Measurements from ENCODE around the gene EPHB4. TPM values are rescaled to one million over a fixed set of nuclear protein-coding genes. Genes with fewer than 3 reads are reported as not detected.

EPHB4 gene
- total and polyA plus RNA-seq, 2 of the 4 experiments (the other 2 are of a cell fraction), result 34.5 to 36.4 TPM

- Histone ChIP-seq H3K27me3 (ENCODE audit: control insufficient read depth, insufficient read depth, low read length) (no peaks in the 10 kb centered on the region), H2AK9ac (replicated peaks; ENCODE audit: low read depth, low read length, poor library complexity) (no peak overlapping the region), H3K56ac (ENCODE audit: extremely low read depth, insufficient read depth, low read length) (no peak overlapping the region), H3K14ac (replicated peaks; ENCODE audit: low read depth, low read length) (no peak overlapping the region), H4K5ac (ENCODE audit: low read depth, low read length) (no peak overlapping the region), H2BK5ac (ENCODE audit: low read depth, low read length, poor library complexity, severe bottlenecking) (no peak overlapping the region), H3K9me3 (ENCODE audit: control insufficient read depth, insufficient read depth, low read length) (no peaks in the 10 kb centered on the region), H3K4me2 (ENCODE audit: low read depth, low read length) (no peak overlapping the region), H3K9me1 (ENCODE audit: insufficient read depth, low read length) (no peaks in the 10 kb centered on the region), H3K18ac (ENCODE audit: low read depth, low read length) (no peak overlapping the region), H3K4me3 (ENCODE audit: insufficient read depth, low read depth, low read length) (no peak overlapping the region), H2AFZ (replicated peaks; ENCODE audit: low read length, poor library complexity) (no peak overlapping the region), H3K27ac (ENCODE audit: insufficient read depth, low read length) (no peak overlapping the region), H3K4ac (ENCODE audit: low read depth, low read length) (no peak overlapping the region), H4K8ac (ENCODE audit: low read depth in 2 of 2, low read length in 2 of 2) (no peak overlapping the region), H4K20me1 (ENCODE audit: insufficient read depth, low read length) (peaks cover 30% of the 10 kb centered on the region), H3K79me1 (ENCODE audit: low read depth in 1 of 2, low read length in 2 of 2) (peaks cover 7 to 45% of the 10 kb centered on the region in 2 experiments; a peak in 3 of 4 replicates), H3K9ac (ENCODE audit: low read depth, low read length) (no peak overlapping the region), H2BK20ac (ENCODE audit: low read depth, low read length) (no peak overlapping the region), H2BK15ac (ENCODE audit: low read depth, low read length) (no peak overlapping the region), H3K36me3 (ENCODE audit: control insufficient read depth, insufficient read depth, low read length) (peaks cover 50% of the 10 kb centered on the region), H3K23ac (ENCODE audit: low read depth, low read length) (no peak overlapping the region), H3K4me1 (ENCODE audit: control insufficient read depth, insufficient read depth, low read length) (peaks cover 9% of the 10 kb centered on the region), H2BK120ac (ENCODE audit: low read depth, low read length) (no peak overlapping the region), H2AK5ac (ENCODE audit: low read depth, low read length) (no peak overlapping the region), H4K91ac (ENCODE audit: insufficient read depth, low read depth, low read length) (no peak overlapping the region)
- in situ Hi-C loops (cut with MboI; ENCODE audit: low sequenced_read_pairs), result loop anchor here (10.0 kb wide), 1 partner anchor 118 kb away; the partner anchor contains the start of gene POP7
- CTCF ChIA-PET, result no interaction called here
- WGBS, 2 experiments (ENCODE audit: extremely low coverage in 2 of 2, insufficient read length in 1 of 2), result 95% methylated on average over 29 of the region's 43 CpGs; no CpG with 5 or more reads in 1 of the 2 experiments
- BruUV-seq (replicated peaks), result no TSS peak
- ATAC-seq (ENCODE audit: low read depth) (no peak), DNase-seq (no peak)
- intact Hi-C loops (cut with micrococcal nuclease), result no loop called here
- POLR2A ChIA-PET (ENCODE audit: unreplicated experiment), result no interaction called here
- dilution Hi-C loops (cut with HindIII; ENCODE audit: low sequenced_read_pairs, unreplicated experiment), result no loop called here
- TF ChIP-seq USF2 (IDR thresholded peaks at IDR 0.05; ENCODE audit: low read depth, low read length), result no peak
- no peak for TF ChIP-seq CHD1 (IDR thresholded peaks at IDR 0.05; ENCODE audit: low read depth, low read length)
- no peak for TF ChIP-seq RAD21 (IDR thresholded peaks at IDR 0.05; ENCODE audit: low read length)
- TF ChIP-seq POLR2A (IDR thresholded peaks at IDR 0.05; ENCODE audit: low read depth, low read length), result no peak
- TF ChIP-seq MAZ (IDR thresholded peaks at IDR 0.05; ENCODE audit: borderline replicate concordance, low read depth, low read length), result no peak
- no peak for TF ChIP-seq RFX5 (IDR thresholded peaks at IDR 0.05; ENCODE audit: low read depth, low read length)
- no peak for TF ChIP-seq FOS (IDR thresholded peaks at IDR 0.05; ENCODE audit: low read depth, low read length)
- TF ChIP-seq MAFK (IDR thresholded peaks at IDR 0.05; ENCODE audit: low read depth, low read length), result no peak
- no peak for TF ChIP-seq MXI1 (IDR thresholded peaks at IDR 0.05; ENCODE audit: borderline replicate concordance, low read depth, low read length)
- no peak for TF ChIP-seq RCOR1 (IDR thresholded peaks at IDR 0.05; ENCODE audit: insufficient replicate concordance, low read length)
- TF ChIP-seq, protein P1, sequence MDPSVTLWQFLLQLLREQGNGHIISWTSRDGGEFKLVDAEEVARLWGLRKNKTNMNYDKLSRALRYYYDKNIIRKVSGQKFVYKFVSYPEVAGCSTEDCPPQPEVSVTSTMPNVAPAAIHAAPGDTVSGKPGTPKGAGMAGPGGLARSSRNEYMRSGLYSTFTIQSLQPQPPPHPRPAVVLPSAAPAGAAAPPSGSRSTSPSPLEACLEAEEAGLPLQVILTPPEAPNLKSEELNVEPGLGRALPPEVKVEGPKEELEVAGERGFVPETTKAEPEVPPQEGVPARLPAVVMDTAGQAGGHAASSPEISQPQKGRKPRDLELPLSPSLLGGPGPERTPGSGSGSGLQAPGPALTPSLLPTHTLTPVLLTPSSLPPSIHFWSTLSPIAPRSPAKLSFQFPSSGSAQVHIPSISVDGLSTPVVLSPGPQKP (IDR thresholded peaks at IDR 0.05; ENCODE audit: borderline replicate concordance, low read depth, low read length), result no peak
- TF ChIP-seq CEBPB (IDR thresholded peaks at IDR 0.05; ENCODE audit: low read depth, low read length), result no peak
- no peak for TF ChIP-seq SMC3 (IDR thresholded peaks at IDR 0.05; ENCODE audit: low read depth, low read length)
- TF ChIP-seq CTCF (conservative IDR thresholded peaks at IDR 0.05; ENCODE audit: low read depth, low read length), result no peak
- TF ChIP-seq BHLHE40 (IDR thresholded peaks at IDR 0.05; ENCODE audit: low read depth, low read length), result no peak
Measured at GRCh38 chr7:100822236-100823139, 4.8 kb downstream of the EPHB4 start.

All from IMR-90 (cell line).